ENCODE measurements around the gene LATS2.

The LATS2 gene

DNA sequence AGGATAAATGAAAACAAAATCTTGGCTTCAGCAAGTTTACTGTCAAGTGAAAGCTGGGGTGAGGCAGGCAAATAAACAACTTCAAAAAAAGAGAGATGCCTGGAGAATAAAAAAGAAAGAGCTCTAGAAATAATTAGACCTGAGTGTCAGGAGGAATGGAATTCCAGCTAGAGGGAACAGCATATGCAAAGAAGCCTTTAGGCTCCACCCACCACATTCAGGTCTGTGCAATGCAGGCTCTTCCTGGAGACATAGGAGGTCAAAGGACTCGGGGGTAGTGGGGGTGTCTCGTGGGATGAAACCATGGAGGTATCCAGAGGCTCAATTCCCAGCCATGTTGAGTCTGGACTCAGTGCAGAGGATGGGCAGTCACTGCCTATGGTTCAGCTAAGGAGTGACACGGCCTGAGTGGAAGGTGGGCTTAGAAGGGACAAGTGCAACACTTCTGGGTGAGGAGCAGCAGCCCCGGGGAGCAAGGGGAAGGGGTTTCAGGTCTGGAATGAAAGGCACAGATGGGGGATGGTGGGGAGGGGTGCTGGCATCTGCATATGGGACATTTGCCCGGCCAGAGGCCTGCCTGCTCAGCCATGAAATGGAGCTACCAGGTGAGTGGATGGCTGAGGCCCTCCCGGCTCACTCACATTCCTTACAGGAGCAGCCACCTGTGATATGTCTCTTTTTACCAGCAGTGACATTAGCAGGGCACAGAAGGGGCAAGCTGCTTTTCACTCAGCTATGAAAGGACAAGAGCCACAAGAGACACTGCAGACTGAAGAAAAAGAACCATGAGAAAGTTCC lies 12.3 kb downstream of the LATS2 start:
- no peaks in the 10 kb centered on the region for H3K27me3 ChIP-seq (ENCODE audit: control insufficient read depth, insufficient read depth, low read length, poor library complexity, severe bottlenecking)
- WGBS, 2 experiments: 88 to 89% methylated on average over 6 of the region's 6 CpGs
- no peaks in the 10 kb centered on the region for H3K9me3 ChIP-seq (ENCODE audit: control insufficient read depth, low read length)
- no peak overlapping the region for H3K27ac ChIP-seq (ENCODE audit: insufficient read depth, low read depth, low read length, poor library complexity, severe bottlenecking)
- peaks cover 9% of the 10 kb centered on the region for H3K36me3 ChIP-seq (ENCODE audit: control insufficient read depth, insufficient read depth, low read length)
- H3K4me3 ChIP-seq (ENCODE audit: insufficient read depth, low read depth, low read length): no peak overlapping the region
- H3K4me1 ChIP-seq (ENCODE audit: control insufficient read depth, insufficient read depth, low read length): no peaks in the 10 kb centered on the region

DNA sequence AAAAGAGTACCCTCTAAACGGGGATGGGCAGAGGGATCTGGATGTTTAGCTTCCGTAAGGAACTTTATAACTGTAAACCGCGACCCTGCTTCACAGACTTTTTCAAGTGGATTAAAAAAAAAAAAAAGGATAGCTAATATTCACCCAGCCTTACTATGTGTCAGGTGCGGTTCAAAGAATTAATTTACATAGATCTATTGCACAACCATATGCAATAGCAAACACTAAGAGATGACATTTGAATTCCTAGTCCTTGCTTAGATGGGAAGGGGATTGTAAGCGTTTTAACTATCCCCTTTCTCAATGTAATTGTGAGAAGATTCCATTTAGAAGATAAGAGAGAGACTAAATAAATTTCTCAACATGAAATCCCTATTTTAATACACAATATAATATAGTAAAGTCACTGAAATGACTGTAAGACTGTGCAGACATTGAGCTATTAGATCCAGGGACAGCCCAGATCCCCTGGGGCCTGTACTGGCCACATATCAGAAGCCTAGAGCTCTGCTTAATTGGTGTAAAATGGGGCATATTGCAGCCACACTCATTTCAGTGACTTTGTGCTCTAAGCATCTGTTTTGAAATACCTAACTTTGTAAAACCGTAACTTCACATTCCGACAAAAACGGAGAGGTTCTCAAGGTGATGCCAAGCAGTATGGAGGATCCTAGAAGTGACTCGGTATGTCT lies 13.6 kb downstream of the LATS2 start:
- Histone ChIP-seq H3K27me3 (ENCODE audit: control insufficient read depth, insufficient read depth, low read length, poor library complexity, severe bottlenecking) (no peaks in the 10 kb centered on the region), H3K4me1 (ENCODE audit: control insufficient read depth, insufficient read depth, low read length) (no peaks in the 10 kb centered on the region), H3K27ac (ENCODE audit: insufficient read depth, low read depth, low read length, poor library complexity, severe bottlenecking) (no peak overlapping the region), H3K9me3 (ENCODE audit: control insufficient read depth, low read length) (no peaks in the 10 kb centered on the region), H3K4me3 (ENCODE audit: insufficient read depth, low read depth, low read length) (no peak overlapping the region), H3K36me3 (ENCODE audit: control insufficient read depth, insufficient read depth, low read length) (peaks cover 9% of the 10 kb centered on the region)
- WGBS, 2 experiments: 92 to 98% methylated on average over 8 to 9 of the region's 10 CpGs

DNA sequence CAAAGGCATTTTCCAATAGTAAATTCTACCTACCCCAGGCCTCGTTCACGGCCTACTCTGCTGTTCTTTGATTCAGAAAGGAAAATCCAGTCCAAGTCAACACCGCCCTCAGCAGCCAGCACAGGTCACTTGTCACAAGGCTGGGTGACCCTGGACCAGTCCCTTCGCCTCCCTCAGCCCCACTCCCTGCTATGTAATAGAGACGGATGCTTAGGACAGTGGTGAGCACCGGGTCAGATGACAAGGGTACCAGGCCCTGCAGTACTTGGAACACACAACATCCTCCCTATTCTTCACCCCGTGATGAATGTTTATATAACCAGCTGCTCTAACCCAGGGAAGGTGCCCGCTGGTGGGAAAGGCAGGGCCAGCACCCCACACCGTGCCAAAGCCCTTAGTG lies 14.3 kb downstream of the LATS2 start:
- H3K9me3 ChIP-seq (ENCODE audit: control insufficient read depth, low read length): no peaks in the 10 kb centered on the region
- no peak overlapping the region for H3K4me3 ChIP-seq (ENCODE audit: insufficient read depth, low read depth, low read length)
- 93 to 94% methylated on average over 9 of the region's 9 CpGs for WGBS, 2 experiments
- H3K4me1 ChIP-seq (ENCODE audit: control insufficient read depth, insufficient read depth, low read length): no peaks in the 10 kb centered on the region
- peaks cover 13% of the 10 kb centered on the region for H3K36me3 ChIP-seq (ENCODE audit: control insufficient read depth, insufficient read depth, low read length)
- no peak overlapping the region for H3K27ac ChIP-seq (ENCODE audit: insufficient read depth, low read depth, low read length, poor library complexity, severe bottlenecking)
- no peaks in the 10 kb centered on the region for H3K27me3 ChIP-seq (ENCODE audit: control insufficient read depth, insufficient read depth, low read length, poor library complexity, severe bottlenecking)

DNA sequence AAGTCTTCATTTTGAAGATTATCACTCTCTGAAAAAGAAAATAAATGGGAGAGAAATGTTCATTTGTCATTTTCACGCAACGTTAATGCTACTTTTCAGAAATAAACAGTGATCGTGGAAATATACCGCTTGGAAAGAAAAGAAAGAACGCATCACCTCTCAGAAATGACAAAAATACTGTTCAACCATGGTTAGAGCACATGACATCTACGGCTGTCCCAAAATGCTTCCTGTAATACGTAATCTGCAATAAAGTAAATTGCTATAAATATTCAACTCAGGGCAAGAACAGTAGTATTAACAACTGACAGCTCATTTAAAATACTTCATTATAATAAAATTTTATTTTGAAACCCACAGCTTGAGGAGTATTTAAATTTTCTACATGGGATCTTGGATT lies 15.2 kb downstream of the LATS2 start:
- H3K4me1 ChIP-seq (ENCODE audit: control insufficient read depth, insufficient read depth, low read length): no peaks in the 10 kb centered on the region
- no peak overlapping the region for H3K27ac ChIP-seq (ENCODE audit: insufficient read depth, low read depth, low read length, poor library complexity, severe bottlenecking)
- no peaks in the 10 kb centered on the region for H3K27me3 ChIP-seq (ENCODE audit: control insufficient read depth, insufficient read depth, low read length, poor library complexity, severe bottlenecking)
- H3K9me3 ChIP-seq (ENCODE audit: control insufficient read depth, low read length): no peaks in the 10 kb centered on the region
- H3K36me3 ChIP-seq (ENCODE audit: control insufficient read depth, insufficient read depth, low read length): peaks cover 13% of the 10 kb centered on the region
- WGBS, 2 experiments: 94 to 97% methylated on average over 5 to 6 of the region's 7 CpGs
- no peak overlapping the region for H3K4me3 ChIP-seq (ENCODE audit: insufficient read depth, low read depth, low read length)

DNA sequence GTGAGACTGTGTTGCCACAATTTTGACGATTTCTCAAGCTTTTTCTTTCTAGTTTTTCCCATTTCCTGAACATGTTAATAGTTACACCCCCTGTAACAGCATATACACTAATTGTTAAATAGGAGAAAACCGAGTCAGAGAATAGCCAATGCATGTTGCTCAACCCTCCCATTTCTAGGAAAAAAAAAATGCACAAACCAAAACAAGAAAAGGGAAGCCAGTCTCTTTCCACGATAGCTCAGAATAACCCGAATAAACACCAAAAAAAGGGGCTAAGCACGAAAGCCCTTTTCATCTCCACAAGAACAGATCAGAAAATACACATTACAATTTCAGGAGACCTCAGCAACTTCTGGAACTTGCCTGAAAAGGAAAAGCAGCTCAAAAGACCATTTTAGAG lies 16.3 kb downstream of the LATS2 start:
- H3K4me3 ChIP-seq (ENCODE audit: insufficient read depth, low read depth, low read length): no peak overlapping the region
- peaks cover 13% of the 10 kb centered on the region for H3K36me3 ChIP-seq (ENCODE audit: control insufficient read depth, insufficient read depth, low read length)
- no peaks in the 10 kb centered on the region for H3K4me1 ChIP-seq (ENCODE audit: control insufficient read depth, insufficient read depth, low read length)
- H3K27ac ChIP-seq (ENCODE audit: insufficient read depth, low read depth, low read length, poor library complexity, severe bottlenecking): no peak overlapping the region
- no peaks in the 10 kb centered on the region for H3K27me3 ChIP-seq (ENCODE audit: control insufficient read depth, insufficient read depth, low read length, poor library complexity, severe bottlenecking)
- H3K9me3 ChIP-seq (ENCODE audit: control insufficient read depth, low read length): no peaks in the 10 kb centered on the region
- 91 to 92% methylated on average over 5 of the region's 5 CpGs for WGBS, 2 experiments

DNA sequence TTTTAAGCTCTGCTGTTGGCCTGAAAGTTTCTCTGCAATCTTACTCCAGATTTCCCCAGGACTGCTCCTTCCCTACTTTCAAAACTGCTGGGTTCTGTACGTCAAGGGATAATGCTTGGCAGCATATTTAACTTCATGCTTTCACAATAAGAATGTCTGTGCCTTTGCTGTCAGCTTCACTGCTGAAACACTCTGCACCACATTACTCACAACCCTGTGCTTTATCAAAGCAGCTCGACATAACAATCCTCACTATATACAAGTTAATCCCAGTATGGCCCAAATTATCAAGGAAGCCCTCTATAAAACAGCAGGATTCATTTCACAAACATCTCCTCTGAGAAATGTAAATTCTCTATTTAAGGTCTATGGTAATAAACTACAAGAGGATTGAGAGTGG lies 17.5 kb downstream of the LATS2 start:
- no peaks in the 10 kb centered on the region for H3K9me3 ChIP-seq (ENCODE audit: control insufficient read depth, low read length)
- peaks cover 13% of the 10 kb centered on the region for H3K36me3 ChIP-seq (ENCODE audit: control insufficient read depth, insufficient read depth, low read length)
- H3K4me3 ChIP-seq (ENCODE audit: insufficient read depth, low read depth, low read length): no peak overlapping the region
- WGBS, 2 experiments: 80 to 87% methylated on average over 2 of the region's 2 CpGs
- no peak overlapping the region for H3K27ac ChIP-seq (ENCODE audit: insufficient read depth, low read depth, low read length, poor library complexity, severe bottlenecking)
- no peaks in the 10 kb centered on the region for H3K27me3 ChIP-seq (ENCODE audit: control insufficient read depth, insufficient read depth, low read length, poor library complexity, severe bottlenecking)
- no peaks in the 10 kb centered on the region for H3K4me1 ChIP-seq (ENCODE audit: control insufficient read depth, insufficient read depth, low read length)

DNA sequence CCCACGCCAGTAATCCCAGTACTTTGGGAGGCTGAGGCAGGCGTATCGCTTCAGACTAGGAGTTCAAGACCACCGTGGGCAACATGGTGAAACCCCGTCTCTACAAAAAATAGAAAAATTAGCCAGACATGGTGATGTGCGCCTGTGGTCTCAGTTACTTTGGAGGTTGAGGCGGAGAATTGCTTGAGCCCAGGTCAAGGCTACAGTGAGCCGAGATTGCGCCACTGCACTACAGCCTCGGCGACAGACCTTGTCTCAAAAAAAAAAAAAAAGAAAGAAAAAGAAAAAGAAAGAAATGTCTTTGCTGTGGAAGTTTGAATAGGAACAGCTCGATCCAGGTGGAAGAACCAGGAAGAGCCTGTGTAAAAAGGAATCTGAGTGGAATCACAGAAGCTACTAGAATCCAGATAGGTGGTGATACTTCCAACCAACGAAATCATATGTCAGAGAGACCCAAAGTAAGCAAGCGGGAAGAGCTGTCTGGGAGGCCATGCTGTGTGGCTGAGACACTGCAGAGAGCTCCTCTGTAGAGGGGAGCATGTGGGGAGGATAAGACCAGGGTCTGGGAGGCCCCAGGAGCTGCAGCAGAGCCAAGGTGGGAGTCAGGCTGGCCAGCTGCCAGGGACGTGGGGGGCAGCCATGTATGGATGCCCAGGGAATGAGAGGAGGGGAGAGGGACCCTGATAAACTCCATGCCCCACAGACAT lies 21.1 kb downstream of the LATS2 start:
- Histone ChIP-seq H3K36me3 (ENCODE audit: control insufficient read depth, insufficient read depth, low read length) (peaks cover 6% of the 10 kb centered on the region), H3K27me3 (ENCODE audit: control insufficient read depth, insufficient read depth, low read length, poor library complexity, severe bottlenecking) (no peaks in the 10 kb centered on the region), H3K4me3 (ENCODE audit: insufficient read depth, low read depth, low read length) (no peak overlapping the region), H3K27ac (ENCODE audit: insufficient read depth, low read depth, low read length, poor library complexity, severe bottlenecking) (no peak overlapping the region), H3K9me3 (ENCODE audit: control insufficient read depth, low read length) (no peaks in the 10 kb centered on the region), H3K4me1 (ENCODE audit: control insufficient read depth, insufficient read depth, low read length) (no peaks in the 10 kb centered on the region)
- WGBS, 2 experiments: 89% methylated on average over 15 of the region's 15 CpGs

DNA sequence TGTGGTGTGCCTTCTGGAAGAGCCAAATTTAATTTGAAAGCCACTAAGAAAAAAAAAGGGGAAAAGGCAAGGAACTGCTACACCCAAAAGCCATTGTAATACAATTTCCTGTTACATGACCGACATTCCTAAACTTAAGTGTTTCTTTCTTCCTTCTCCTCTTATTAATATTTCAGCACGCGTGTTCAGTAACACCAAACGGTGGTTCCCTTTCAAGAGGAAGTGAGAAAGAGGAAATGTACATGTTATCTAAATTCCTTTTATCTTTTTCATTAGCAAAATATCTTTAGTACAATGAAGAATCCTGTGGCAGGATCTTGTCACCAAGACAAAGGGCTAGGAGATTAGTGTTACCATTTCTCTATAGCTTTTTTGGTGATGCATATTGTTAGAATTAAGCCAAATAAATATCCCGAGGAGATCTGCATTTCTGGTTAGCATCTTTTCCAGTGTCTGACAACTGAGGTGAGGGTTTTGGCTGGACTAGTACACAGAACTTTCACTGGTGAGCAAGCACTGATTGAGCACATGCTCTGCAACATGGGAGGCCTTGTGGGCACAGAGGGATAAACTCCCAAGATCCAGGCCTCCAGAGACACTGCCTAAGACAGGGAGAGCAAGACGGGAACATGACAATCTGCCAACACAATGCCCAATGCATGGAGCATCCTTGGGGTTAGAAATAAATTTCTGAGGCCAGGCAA lies 22.1 kb downstream of the LATS2 start:
- 77 to 88% methylated on average over 3 to 4 of the region's 6 CpGs for WGBS, 2 experiments
- Histone ChIP-seq H3K4me3 (ENCODE audit: insufficient read depth, low read depth, low read length) (no peak overlapping the region), H3K27me3 (ENCODE audit: control insufficient read depth, insufficient read depth, low read length, poor library complexity, severe bottlenecking) (no peaks in the 10 kb centered on the region), H3K4me1 (ENCODE audit: control insufficient read depth, insufficient read depth, low read length) (no peaks in the 10 kb centered on the region), H3K36me3 (ENCODE audit: control insufficient read depth, insufficient read depth, low read length) (peaks cover 3% of the 10 kb centered on the region), H3K27ac (ENCODE audit: insufficient read depth, low read depth, low read length, poor library complexity, severe bottlenecking) (no peak overlapping the region), H3K9me3 (ENCODE audit: control insufficient read depth, low read length) (no peaks in the 10 kb centered on the region)

DNA sequence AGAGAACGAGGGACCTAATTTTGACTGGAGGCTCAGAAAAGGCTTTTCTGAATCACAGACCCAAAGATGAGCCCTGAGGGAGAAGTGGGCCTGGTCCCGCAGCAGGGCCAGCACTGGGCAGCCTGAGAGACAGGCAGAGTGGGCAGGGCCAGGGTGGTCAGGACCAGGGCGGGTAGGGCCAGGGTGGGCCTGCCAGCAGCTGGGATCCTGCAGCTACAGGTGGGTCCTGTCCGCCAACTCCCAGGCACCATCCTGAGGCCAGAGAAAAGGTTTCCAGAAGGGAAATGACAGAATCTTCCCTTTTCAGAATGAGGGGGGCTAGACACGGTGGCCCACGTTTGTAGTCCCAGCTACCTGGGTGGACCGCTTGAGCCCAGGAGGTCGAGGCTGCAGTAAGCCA lies 23.7 kb downstream of the LATS2 start:
- Histone ChIP-seq H3K36me3 (ENCODE audit: control insufficient read depth, insufficient read depth, low read length) (peaks cover 3% of the 10 kb centered on the region), H3K27me3 (ENCODE audit: control insufficient read depth, insufficient read depth, low read length, poor library complexity, severe bottlenecking) (no peaks in the 10 kb centered on the region), H3K4me1 (ENCODE audit: control insufficient read depth, insufficient read depth, low read length) (no peaks in the 10 kb centered on the region), H3K9me3 (ENCODE audit: control insufficient read depth, low read length) (no peaks in the 10 kb centered on the region), H3K27ac (ENCODE audit: insufficient read depth, low read depth, low read length, poor library complexity, severe bottlenecking) (no peak overlapping the region), H3K4me3 (ENCODE audit: insufficient read depth, low read depth, low read length) (no peak overlapping the region)
- 94 to 95% methylated on average over 8 of the region's 8 CpGs for WGBS, 2 experiments

DNA sequence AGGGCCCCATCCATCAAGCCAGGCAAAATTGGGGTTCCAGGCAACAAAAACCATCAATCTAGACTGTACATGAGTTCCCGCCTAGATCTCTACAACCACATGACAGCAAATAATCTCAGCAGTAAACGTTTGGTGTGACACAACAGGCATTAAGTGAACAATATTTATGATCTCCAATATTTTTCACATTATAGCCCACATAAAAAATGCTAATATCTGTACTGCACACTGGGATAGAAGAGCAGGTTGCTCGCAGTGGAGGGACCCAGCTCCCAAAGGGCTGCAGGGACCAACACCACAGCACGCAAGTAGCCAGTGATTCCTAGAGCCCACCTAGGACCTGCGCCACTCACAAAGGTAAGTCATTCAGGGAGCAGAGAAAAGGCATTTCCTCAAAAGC lies 25.9 kb downstream of the LATS2 start:
- Histone ChIP-seq H3K27me3 (ENCODE audit: control insufficient read depth, insufficient read depth, low read length, poor library complexity, severe bottlenecking) (no peaks in the 10 kb centered on the region), H3K4me3 (ENCODE audit: insufficient read depth, low read depth, low read length) (no peak overlapping the region), H3K4me1 (ENCODE audit: control insufficient read depth, insufficient read depth, low read length) (no peaks in the 10 kb centered on the region), H3K9me3 (ENCODE audit: control insufficient read depth, low read length) (no peaks in the 10 kb centered on the region), H3K36me3 (ENCODE audit: control insufficient read depth, insufficient read depth, low read length) (no peaks in the 10 kb centered on the region), H3K27ac (ENCODE audit: insufficient read depth, low read depth, low read length, poor library complexity, severe bottlenecking) (no peak overlapping the region)
- 74 to 78% methylated on average over 5 of the region's 5 CpGs for WGBS, 2 experiments

All from ectodermal cell (in vitro differentiated cells).